GM21619 (cell line): ENCODE measurements around the gene LILRA1.
"Not testable (repeated sequence)": the region's sequence is repeated elsewhere in the genome, so short reads cannot be mapped to it uniquely, and the experiment has no call there.

Experiments used
- ATAC-seq: cut with Tn5 transposase; IDR thresholded peaks from one replicate; pipeline ENCODE4 v1.9.1; 2021; ENCODE audit not compliant: unreplicated experiment

The LILRA1 gene

DNA sequence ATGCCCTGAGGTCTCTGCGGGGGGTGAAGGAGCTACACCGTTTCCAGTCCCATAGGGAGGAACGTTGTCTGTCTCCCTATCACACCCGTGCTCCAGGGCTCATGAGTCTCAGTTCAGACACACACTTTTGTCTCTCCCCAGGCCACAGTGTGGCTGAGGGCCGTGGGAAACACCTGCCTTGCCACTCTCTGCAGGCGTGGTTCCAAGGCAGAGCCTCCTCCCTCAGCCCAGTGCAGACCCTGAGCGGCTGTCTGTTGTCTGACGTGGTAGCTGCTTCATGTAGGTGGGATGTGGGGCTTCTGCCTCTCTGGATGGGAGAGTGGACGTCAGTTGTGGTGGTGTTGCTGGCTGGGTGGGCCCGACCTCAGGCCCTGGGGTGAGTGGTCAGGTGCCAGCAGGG, 30.8 kb downstream of the LILRA1 start:
- ATAC-seq, result not testable (repeated sequence)

DNA sequence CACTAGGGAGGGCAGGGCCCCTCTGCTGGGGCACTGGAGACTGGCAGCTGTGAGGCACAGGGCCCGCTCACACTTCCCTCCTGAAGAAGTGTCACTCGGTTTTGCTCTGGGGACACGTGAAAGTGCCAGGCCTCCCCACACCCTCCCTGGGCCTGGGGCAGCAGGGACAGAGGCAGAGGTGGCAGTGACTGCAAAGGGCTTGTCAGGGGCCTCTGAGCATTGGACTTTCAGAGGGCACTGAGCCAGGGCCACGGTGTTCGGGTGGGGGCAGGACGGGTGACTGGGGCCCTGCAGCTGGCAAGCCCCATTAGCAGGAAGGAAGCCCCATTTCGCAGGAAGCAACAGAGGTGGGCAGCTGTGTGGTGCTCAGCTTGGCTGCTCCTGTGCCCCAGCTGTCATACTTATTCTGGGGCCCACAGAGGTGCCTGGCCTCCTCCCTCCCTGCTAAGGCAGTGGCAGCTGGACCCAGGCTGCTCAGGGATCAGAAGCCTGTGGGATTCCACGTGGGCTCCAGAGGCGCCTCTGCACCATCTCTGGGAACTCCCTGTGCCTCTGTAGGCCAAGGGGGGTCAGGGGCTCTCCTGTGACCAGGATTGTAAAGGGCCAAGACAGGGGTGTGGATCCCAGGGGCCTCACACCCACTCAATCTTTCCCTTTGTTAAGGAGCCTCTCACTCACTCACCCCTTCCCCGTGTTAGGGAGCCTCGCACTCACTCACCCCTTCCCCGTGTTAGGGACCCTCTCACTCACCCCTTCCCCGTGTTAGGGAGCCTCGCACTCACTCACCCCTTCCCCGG, 31.7 kb downstream of the LILRA1 start:
- ATAC-seq, result not testable (repeated sequence)

DNA sequence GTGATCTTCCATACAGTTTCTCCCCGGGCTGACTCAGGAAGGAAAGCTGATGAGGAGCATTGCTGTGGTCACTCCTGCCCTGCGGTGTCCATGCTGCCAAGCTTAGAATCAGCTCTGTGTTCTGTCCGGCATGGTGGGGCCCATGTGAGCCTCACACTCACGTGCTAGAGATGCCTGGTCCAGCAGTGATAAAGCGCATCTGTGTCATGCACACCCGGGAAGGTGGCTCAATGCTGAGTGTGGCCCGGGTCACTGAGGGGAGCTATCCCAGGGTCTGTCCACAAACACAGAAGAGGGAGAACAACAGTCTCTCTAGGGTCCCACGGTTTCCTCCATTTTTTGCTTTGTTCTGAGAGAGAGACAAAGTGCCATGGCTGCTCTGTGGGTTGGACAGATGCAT, 33.3 kb downstream of the LILRA1 start:
- ATAC-seq, result no peak

DNA sequence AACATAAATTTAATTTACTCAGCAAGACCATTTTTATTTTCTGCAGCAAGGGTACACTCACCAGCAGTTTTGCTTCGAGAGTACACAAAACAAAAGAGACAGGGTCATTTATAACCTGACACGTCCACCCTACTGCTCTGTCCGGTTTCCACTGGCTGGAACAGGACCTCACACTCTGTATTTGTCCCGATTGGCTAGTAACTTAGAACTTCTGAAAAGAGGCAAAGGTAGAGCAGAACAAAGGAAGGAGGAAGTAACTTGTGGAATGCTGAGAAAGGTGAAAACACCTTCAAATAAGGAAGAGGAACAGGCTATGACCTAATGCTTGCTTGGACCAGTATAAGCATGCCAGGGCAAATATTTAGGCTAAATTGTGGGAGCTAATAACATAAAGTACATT, 34.5 kb downstream of the LILRA1 start:
- ATAC-seq, result not testable (repeated sequence)

DNA sequence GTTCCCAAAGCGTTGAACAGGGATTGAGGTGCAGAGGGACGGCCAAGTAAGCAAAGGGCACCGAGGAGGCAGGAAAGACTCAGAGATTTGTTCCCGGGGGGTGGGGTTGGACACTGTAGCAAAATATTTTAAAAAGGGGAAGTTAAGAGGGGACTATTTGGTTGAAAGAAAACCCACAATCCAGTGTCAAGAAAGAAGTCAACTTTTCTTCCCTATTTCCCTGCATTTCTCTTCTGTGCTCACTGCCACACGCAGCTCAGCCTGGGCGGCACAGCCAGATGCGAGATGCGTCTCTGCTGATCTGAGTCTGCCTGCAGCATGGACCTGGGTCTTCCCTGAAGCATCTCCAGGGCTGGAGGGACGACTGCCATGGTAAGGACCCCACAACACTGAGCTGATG, 36.8 kb downstream of the LILRA1 start, which contains the start of gene LILRB1:
TSS of gene LILRB1 (plus strand) at position 223 of the 400 bp plus-strand sequence. CDS start 590 bp downstream, outside the sequence.
- not testable (repeated sequence) for ATAC-seq

DNA sequence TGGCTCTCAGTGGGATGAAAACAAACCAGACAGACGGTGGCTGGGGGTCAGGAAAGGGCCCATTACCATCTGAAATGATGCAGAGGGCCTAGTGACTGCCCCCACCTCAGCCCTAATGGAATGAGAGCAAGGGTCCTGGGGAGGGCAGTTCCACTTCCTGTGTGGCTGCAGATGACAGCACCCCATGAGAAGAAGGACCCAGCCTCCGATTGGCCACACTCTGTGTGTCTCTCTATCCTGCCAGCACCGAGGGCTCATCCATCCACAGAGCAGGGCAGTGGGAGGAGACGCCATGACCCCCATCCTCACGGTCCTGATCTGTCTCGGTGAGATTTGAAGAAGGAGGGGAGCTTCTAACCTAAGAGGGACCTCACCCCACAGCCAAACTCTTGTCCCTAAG, 37.4 kb downstream of the LILRA1 start:
- ATAC-seq, result no peak

DNA sequence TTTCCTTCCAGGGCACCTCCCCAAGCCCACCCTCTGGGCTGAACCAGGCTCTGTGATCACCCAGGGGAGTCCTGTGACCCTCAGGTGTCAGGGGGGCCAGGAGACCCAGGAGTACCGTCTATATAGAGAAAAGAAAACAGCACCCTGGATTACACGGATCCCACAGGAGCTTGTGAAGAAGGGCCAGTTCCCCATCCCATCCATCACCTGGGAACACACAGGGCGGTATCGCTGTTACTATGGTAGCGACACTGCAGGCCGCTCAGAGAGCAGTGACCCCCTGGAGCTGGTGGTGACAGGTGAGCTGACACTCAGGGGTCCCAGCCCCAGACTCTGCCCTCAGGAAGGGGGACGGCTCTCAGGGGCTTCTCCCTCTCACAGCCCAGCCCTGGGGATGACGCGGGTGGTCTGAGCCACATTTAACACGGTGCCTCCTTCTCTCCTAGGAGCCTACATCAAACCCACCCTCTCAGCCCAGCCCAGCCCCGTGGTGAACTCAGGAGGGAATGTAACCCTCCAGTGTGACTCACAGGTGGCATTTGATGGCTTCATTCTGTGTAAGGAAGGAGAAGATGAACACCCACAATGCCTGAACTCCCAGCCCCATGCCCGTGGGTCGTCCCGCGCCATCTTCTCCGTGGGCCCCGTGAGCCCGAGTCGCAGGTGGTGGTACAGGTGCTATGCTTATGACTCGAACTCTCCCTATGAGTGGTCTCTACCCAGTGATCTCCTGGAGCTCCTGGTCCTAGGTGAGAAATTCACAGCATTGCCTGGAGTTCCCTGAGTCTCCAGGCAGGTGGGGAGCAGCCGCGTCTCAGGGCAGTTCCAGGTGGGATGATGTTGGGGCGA, 38.3 kb downstream of the LILRA1 start:
- not testable (repeated sequence) for ATAC-seq

DNA sequence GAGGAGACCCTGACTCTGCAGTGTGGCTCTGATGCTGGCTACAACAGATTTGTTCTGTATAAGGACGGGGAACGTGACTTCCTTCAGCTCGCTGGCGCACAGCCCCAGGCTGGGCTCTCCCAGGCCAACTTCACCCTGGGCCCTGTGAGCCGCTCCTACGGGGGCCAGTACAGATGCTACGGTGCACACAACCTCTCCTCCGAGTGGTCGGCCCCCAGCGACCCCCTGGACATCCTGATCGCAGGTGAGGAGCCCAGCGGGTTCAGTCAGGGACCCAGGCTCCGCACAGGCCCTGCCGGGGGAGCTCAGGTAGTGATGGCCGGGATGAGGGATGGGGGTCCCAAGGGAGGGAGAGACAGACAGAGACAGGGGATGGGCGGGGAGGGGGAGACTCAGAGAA, 39.1 kb downstream of the LILRA1 start:
- ATAC-seq, result not testable (repeated sequence)

DNA sequence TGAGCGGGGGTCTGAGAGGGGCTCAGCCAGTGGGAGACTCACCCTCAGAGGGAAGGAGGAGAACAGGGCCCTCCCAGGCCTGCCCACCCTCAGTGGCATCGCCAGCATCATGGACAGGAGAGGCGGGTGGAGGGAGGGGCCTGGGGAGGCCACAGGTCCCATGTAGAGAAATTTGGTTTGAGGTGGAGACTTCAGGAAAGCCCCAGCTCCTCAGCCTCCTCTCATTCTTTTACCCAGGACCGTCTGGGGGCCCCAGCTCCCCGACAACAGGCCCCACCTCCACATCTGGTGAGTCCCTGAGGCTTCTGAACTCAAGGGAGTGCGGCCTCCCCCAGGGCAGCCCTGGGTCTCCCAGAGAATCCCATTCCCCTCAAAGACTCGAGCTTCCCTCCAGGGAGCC, 40.0 kb downstream of the LILRA1 start:
- no peak for ATAC-seq

DNA sequence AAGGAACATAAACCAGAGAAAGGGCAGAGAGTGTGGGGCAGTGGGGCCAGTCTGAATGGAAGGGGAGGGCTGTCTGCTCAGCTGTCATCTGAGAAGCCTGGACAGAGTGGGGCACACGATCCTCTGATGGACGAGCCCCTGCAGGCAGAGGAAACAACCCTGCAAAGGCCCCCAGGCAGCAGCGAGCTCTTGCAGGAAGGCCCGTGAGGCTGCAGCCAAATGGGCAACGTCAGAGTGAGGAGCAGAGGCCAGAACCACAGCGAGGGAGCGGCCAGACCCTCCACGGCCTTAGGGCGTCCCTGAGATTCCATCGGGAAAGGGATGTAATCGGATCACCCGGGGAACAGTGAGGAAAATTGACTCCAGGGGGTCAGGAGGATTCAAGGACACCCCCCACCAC, 42.6 kb downstream of the LILRA1 start:
- ATAC-seq, result not testable (repeated sequence)

DNA sequence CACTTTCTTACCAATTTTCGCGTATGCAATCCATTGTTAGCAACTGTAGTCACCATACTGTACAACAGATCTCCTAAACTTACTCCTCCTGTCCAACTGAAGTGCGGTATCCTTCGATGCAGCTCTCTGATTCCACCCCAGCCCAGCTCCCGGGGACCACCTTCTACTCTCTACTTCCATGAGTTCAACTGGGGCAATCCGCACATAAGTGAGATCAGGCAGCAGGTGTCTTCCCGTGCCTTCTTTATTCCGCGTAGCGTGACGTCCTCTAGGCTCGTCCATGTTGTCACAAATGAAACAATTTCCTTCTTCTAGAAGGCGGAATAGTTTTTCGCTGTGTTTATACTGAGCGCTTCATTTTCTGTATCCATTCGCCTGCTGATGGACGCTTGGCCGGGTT, 45.3 kb downstream of the LILRA1 start:
- no peak for ATAC-seq

DNA sequence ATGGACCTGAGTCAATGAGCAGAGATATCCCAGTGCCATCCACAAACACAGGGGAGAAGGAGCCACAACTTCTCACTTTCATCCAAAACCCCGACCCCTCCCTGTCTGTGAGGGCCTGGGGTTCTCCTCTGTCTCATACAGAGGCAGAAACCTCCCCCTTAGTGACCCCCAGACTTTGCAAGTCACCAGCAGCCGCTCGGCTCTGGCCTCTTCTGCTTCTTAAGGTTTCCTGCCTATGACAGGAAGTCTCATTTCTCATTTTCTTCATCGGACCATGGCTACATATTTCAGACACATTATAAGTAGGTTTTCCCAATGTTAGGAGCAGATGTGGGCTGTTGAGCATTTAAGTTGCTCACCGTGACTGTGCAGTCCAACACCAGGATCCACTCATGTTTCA, 49.5 kb downstream of the LILRA1 start:
- not testable (repeated sequence) for ATAC-seq

DNA sequence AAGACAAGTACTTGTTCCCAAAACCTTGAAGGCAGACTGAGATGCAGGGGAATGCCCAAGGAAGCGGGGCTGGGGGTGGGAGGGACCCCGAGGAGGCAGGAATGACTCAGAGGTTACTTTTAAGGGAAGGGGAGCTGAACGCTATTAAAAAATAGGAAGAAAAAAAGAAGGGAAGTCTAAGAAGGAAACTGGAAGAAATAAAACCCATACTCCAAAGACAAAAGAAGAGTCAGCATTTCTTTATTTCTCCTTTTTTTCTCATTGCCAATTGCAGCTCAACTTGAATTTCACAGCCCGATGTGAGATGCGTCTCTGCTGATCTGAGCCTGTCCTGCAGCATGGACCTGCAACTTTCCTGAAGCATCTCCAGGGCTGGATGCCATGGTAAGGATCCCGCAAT, 50.2 kb downstream of the LILRA1 start:
- ATAC-seq, result not testable (repeated sequence)

DNA sequence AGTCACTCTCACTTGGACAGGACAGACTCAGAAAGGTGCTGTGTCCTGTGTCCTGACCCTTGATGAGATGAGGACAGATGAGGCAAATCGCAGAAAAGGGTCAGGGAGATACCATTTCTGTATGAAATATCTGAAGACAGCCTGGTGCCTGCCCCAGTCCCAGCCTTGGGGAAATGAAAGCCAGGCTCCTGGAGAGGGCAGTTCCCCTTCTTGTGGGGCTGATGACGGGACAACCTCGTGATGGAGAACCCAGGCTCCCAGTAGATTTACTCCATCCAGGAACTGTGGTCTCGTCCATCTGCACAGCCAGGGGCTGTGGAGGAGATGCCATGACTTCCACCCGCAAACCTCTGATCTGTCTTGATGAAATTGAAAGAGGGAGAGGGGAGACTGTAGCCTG, 50.6 kb downstream of the LILRA1 start:
- no peak for ATAC-seq

DNA sequence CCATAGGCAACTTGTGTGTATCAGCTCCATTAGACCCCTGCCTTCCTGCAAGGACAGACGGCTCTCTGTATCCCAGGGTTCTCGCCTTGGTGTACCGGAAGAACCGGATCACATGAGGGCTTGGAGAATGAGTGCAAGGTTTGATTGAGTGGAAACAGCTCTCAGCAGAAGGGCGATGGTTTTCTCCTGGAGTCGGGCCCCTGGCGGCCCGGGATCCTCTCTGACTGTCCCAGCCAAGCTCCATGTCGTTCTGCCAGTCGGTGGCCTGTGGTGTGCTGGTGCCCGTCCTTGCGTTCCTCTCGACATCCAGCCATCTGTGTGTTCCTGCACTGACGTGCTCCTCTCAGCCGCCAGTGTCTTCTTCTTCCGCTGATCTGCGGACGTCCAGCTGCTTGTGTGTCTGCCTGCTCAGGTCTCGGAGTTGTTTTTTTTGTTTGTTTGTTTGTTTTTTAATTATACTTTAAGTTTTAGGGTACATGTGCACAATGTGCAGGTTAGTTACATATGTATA, 53.0 kb downstream of the LILRA1 start:
- ATAC-seq, result no peak

DNA sequence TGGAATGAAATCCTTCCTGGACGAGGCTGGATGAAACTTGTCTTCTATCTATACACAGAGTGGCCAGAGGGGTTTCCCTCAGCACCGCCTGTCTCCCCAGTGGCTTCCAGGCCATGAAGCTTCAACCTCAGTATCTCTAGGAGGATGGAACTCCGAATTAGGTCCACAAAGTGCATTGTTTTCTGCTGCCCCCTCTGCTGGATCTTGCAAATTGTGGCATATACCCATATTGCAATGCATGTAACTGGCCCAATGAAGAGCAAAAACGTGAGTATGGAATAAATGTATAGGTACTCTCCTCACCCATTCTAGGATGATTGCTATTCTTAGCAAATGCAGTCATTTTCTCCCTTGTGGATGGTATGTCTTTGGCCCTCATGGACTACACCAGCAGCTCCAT, 54.7 kb downstream of the LILRA1 start:
- no peak for ATAC-seq

DNA sequence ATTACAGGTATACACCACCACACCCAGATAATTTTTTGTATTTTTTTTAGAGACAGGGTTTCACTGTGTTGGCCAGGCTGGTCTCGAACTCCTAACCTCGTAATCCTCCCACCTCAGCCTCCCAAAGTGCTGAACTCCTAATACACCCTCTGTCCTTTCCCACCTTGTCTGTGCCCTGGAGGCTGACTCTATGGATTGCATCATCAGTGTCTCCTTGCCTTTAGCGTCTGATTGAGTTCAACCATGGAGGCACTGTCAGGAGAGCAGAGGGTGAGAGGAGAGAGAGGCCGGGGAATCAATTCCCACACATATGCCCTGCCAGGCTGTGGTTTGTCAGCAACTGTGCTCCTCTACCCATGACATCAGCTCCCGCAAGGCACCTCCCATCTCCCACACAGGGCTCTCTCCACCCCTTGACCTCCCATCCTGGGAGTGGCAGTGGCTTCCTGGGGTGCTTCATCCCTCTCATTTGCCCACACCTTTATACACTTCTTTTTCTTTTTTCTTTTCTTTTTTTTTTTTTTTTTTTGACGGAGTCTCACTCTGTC, 56.8 kb downstream of the LILRA1 start:
- ATAC-seq, result no peak
